Midbrain (tissue), 1 donor: ENCODE data around the gene ZBTB17.
A peak's percentile ranks its signal among the peaks of the same experiment; 100 is the strongest.
"Not testable (repeated sequence)": the region's sequence is repeated elsewhere in the genome, so short reads cannot be mapped to it uniquely, and the experiment has no call there.

Experiments used
- DNase-seq: peaks from one replicate; lab custom pipeline; 2025; lab: John Stamatoyannopoulos, UW

The ZBTB17 gene

DNA sequence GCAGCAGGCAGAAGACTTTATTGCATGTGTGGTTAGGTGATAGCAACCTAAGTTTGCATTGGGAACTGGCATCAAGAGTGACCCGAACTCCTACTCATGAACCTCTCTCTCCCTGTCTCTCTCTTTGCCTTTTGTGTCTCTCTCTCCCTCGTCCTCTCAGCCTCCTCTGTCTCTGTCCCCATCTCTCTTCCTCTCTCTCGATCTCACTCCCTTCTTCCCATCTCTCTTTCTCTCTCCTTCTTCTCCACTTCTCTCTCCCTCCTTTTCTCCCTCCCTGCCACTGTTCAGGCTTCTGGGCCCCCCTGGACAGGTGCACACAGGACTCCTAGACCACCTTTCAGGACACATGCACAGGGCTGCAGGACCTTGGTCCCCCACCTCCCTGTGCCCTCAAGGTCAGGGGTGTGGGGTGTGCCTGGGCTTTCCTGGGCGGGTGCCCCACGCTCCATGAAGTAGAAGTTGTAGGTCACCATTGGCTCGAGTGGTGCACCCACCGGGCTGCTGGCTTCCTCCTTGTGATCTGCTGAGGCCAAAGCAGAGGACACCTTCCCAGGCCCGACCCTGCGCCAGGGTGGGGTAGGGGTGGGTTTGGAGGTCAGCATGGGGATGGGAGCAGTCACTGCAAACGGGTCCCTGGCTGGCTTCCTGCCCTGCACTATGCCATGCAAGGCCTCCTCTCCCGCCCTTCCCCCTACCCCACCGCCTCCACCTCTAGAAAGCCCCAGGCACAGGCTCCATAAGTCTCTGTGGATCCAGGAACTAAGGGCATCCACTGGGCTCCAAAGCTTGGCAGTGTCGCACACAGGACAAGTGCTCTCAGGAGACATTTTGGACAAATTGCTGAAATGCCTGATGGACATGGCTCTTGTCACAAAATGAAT, 13.2 kb upstream of the ZBTB17 start:
- DNase-seq = no peak

GRCh38 chr1:15985611-15986297, 9.9 kb upstream of the ZBTB17 start:
- no peak for DNase-seq

GRCh38 chr1:15983275-15983674, 7.4 kb upstream of the ZBTB17 start:
- DNase-seq = no peak

DNA sequence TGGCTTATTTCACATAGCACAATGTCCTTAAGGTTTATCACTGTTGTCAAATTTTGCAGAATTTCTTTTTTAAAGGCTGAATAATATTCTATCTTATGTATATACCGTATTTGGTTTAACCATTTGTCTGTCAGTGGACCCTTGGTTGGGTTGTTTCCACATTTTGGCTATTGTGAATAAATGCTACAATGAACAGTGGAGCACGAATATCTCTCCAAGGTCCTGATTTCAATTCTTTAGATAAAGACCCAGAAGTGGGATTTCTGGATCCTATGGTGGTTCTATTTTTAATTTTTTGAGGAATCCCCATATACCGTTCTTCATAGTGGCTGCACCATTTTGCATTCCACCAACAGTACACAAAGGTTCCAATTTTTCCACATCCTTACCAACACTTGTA, 5.8 kb upstream of the ZBTB17 start:
- no peak for DNase-seq

GRCh38 chr1:15977947-15978346, 2.0 kb upstream of the ZBTB17 start:
- DNase-seq = not testable (repeated sequence)

DNA sequence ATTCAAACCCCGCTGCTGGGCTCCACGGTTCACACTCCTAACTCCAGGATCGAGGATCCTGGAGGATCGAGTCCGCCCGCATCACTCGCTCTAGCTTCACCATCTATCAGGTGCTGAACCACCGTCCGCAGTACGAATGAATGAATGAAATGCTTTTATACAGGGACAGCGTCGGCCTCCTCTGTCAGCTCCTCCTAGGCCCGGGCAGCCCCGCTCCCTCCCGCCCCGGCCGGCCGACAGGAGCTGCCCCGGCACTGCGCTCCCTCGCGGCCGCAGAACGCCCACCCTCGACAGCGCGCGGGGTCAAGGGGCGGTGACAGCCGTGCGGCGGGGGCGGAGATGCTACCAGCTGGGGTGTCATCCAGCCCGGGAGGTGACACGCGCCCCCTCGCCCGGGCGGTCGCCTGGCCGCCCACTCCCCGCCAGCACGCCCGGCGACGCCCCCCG, 520 bp downstream of the ZBTB17 start:
- peak; percentile 53 for DNase-seq

DNA sequence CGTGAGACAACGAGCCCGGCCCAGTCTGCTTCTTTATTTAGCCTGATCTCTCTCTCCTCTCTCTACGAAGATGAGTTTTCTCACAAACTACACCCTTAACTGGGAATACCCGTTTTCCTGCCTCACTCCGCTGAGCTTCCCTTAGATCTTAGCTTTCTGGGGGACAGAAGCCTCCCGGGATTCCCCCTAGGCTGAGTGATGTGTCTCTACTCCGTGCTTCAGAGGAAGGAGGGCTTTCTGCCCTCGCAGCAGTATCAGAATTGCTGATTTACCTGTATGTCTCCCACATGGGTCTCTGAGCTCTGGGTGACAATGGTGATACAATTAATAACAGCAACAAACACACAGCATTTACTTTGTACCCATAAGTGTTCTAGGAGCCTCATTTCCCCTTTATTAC, 1.0 kb downstream of the ZBTB17 start:
- no peak for DNase-seq

DNA sequence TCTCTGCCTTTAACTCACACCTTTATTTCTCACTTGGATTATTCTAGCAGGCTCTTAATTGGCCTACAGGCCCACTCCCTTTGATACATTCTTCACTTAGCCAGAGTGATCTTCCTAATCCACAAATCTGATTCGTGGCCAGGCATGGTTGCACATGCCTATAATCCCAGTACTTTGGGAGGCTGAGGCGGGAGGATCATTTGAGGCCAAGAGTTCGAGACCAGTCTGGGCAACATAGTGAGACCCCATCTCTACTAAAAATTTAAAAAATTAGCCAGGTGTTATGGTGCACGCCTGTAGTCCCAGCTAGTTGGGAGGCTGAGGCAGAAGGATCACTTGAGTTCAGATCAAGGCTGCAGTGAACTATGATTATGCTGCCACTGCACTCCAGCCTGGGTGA, 2.1 kb downstream of the ZBTB17 start:
- DNase-seq = no peak

DNA sequence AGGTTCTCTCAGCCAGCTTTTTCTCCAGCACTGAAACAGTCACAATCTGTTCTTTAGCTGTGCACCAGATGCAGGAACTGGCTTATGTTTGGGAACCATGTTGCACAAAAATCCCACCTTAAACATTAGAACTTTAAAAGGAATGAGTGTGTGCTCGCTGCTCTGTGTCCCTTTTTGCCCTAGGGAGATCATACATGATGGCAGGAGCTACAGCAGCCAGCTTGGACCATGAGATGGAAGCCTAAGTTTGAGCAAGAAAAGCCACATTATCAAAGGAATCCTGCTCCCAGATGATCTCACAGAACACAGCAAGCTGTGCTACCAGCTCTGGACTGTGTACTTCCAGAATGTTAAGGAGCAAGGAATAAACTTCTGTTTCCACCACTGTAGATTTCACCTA, 3.5 kb downstream of the ZBTB17 start:
- DNase-seq = no peak

- no peak for DNase-seq
These were observed 5.0 kb downstream of the ZBTB17 start for GRCh38 chr1:15970911-15971310.

DNA sequence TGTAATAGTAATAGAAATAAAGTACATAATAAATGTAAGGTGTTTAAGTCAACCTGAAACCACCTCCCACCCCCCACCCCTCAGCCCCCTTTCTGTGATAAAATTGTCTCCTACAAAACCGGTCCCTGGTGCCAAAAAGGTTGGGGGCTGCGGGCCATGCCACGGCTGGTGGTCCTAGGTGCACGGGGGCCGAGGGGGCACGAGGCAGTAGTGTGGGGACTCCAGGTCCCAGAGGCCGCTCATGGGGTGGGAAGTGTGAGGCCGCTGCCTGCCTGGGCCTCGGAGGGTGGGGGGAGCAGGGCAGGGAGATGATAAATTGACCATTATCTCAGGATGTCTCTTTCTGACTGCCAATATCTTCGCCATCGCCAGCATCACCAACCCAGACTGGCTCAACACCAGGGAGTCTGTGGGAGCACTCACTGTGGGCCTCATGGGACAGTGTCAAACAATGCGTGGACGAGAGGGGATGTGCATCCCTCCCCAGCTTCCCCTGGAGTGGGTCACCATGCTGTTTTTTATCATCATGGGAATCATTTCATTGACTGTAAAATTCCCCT, 6.5 kb downstream of the ZBTB17 start:
- DNase-seq = no peak

GRCh38 chr1:15968172-15968571, 7.7 kb downstream of the ZBTB17 start:
- no peak for DNase-seq

GRCh38 chr1:15966956-15967344, 9.0 kb downstream of the ZBTB17 start:
- DNase-seq = no peak

- peak; percentile 74 for DNase-seq
These were observed 9.6 kb downstream of the ZBTB17 start for GRCh38 chr1:15966081-15966955.

DNA sequence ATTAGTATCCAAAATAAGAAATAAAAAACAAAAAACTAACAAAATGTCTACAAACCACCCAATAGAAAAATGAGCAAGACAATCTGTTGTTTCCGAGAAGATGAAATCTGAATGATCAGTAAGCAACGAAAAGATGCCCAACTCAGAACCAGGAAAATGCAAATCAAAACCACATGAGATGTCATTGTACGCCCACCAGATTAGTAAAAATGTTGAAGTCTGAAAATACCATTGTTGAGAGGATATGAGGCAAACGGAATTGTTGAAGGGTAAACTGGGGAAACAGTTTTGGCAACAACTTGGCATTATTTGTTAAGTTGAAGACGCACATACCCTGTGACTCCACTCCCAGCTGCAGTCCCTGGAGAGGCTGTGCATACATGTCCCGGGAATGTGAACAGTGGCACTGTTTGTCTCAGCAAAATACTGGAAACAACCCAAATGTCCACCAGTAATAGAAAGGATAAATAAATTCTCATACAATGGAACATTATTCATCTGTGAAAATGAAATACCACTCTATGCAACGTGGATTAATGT, 10.6 kb downstream of the ZBTB17 start:
- DNase-seq = peak; percentile 84

DNA sequence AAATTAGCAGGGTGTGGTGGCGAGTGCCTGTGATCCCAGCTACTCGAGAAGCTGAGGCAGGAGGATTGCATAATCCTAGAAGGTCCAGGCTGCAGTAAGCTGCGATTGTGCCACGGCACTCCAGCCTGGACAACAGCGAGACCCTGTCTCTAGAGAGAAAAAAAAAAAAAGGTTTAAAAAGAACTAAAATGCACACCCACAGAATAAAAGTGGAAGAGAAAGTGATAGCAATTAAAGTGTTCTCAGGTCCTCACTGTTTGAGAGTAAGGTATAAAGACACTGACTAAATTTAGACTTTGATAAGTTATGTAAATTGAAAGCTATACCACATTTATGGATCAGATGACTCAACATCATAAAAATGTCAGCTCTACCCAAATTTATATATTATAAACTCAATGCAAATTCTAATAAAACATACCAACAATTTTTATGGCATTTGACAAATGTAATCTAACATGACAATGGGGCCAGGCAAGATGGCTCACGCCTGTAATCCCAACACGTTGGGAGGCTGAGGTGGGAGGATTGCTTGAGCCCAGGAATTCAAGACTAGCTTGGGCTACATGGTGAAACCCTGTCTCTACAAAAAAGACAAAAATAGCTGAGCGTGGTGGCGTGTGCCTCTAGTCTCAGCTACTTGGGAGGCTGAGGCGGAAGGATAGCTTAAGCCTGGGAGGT, 11.8 kb downstream of the ZBTB17 start:
- no peak for DNase-seq

- DNase-seq = no peak
These were observed 12.4 kb downstream of the ZBTB17 start for GRCh38 chr1:15963363-15963967.

GRCh38 chr1:15962671-15963362, 13.1 kb downstream of the ZBTB17 start:
- no peak for DNase-seq

- DNase-seq = peak; percentile 40
These were observed 13.7 kb downstream of the ZBTB17 start for GRCh38 chr1:15962176-15962575.

GRCh38 chr1:15961492-15961891, 14.4 kb downstream of the ZBTB17 start:
- no peak for DNase-seq
